NCI-H128 (cell line): ENCODE data around the gene CHSY3.

Experiments
- DNase-seq: peaks from one replicate; lab custom pipeline; 2025; ENCODE audit not compliant: unreplicated experiment; lab: John Stamatoyannopoulos, UW

Gene CHSY3

GRCh38 chr5:129945028-129945427 lies 40.8 kb downstream of the CHSY3 start:
- DNase-seq: no peak

GRCh38 chr5:129945774-129946270 lies 41.6 kb downstream of the CHSY3 start:
- no peak for DNase-seq

GRCh38 chr5:129951039-129951438 lies 46.8 kb downstream of the CHSY3 start:
- DNase-seq: no peak

- DNase-seq: no peak
Measured at GRCh38 chr5:129958581-129958980, 54.3 kb downstream of the CHSY3 start.

GRCh38 chr5:129960831-129961230 lies 56.6 kb downstream of the CHSY3 start:
- no peak for DNase-seq

GRCh38 chr5:129962506-129962905 lies 58.2 kb downstream of the CHSY3 start:
- DNase-seq: no peak

- no peak for DNase-seq
Measured at GRCh38 chr5:129963359-129963758, 59.1 kb downstream of the CHSY3 start.

GRCh38 chr5:129966071-129966470 lies 61.8 kb downstream of the CHSY3 start:
- DNase-seq: no peak

GRCh38 chr5:129971714-129972113 lies 67.4 kb downstream of the CHSY3 start:
- no peak for DNase-seq

- DNase-seq: no peak
Measured at GRCh38 chr5:129972465-129973141, 68.3 kb downstream of the CHSY3 start.

- no peak for DNase-seq
Measured at GRCh38 chr5:129973716-129974426, 69.6 kb downstream of the CHSY3 start.

- no peak for DNase-seq
Measured at GRCh38 chr5:129977810-129978209, 73.5 kb downstream of the CHSY3 start.

GRCh38 chr5:129978270-129978669 lies 74.0 kb downstream of the CHSY3 start:
- DNase-seq: no peak

GRCh38 chr5:129988453-129988852 lies 84.2 kb downstream of the CHSY3 start:
- DNase-seq: no peak

GRCh38 chr5:129991780-129992179 lies 87.5 kb downstream of the CHSY3 start:
- no peak for DNase-seq

- no peak for DNase-seq
Measured at GRCh38 chr5:129996896-129997295, 92.6 kb downstream of the CHSY3 start.

- no peak for DNase-seq
Measured at GRCh38 chr5:130000460-130000859, 96.2 kb downstream of the CHSY3 start.

GRCh38 chr5:130002183-130002582 lies 97.9 kb downstream of the CHSY3 start:
- no peak for DNase-seq

GRCh38 chr5:130002876-130003275 lies 98.6 kb downstream of the CHSY3 start:
- DNase-seq: no peak

- no peak for DNase-seq
Measured at GRCh38 chr5:130011986-130012385, 107.7 kb downstream of the CHSY3 start.

- no peak for DNase-seq
Measured at GRCh38 chr5:130017173-130017572, 112.9 kb downstream of the CHSY3 start.

- no peak for DNase-seq
Measured at GRCh38 chr5:130018641-130019040, 114.4 kb downstream of the CHSY3 start.

GRCh38 chr5:130021000-130021399 lies 116.7 kb downstream of the CHSY3 start:
- DNase-seq: no peak
